Activated T-helper 2 cell treated with anti-CD3 and anti-CD28 coated beads, Interferon-gamma antibody, Interleukin-2, Interleukin-4, amounts not matched to agents 10 μg/mL and 5 μg/mL and 100 μg/mL, durations not matched to agents 14 hours and 24 hours and 36 hours (primary cell): Measurements from ENCODE around the gene NCKAP5. TPM values are rescaled to one million over a fixed set of nuclear protein-coding genes. Genes with fewer than 3 reads are reported as not detected.

Source experiments
- DNase-seq: peaks from one replicate; pipeline ENCODE4 v3.0.0; 2021; ENCODE audit warnings: low spot score
- H3K27ac Mint-ChIP-seq: one replicate; pipeline ENCODE4 v1.8.0; 2021; ENCODE audit warnings: mixed read lengths
- H3K27me3 Mint-ChIP-seq: one replicate; pipeline ENCODE4 v1.8.0; 2021; ENCODE audit warnings: low read depth, mixed read lengths
- H3K36me3 Mint-ChIP-seq: one replicate; pipeline ENCODE4 v1.8.0; 2021; ENCODE audit warnings: low read depth, mixed read lengths
- H3K4me1 Mint-ChIP-seq: one replicate; pipeline ENCODE4 v1.8.0; 2021; ENCODE audit warnings: low read depth, mixed read lengths
- H3K4me3 Mint-ChIP-seq: one replicate; pipeline ENCODE4 v1.8.0; 2021; ENCODE audit warnings: low read depth, mild to moderate bottlenecking, moderate library complexity, mixed read lengths
- H3K9me3 Mint-ChIP-seq: one replicate; pipeline ENCODE4 v1.8.0; 2021; ENCODE audit warnings: mixed read lengths
- intact Hi-C: fragments of 100-400 bp; cut with micrococcal nuclease; formaldehyde crosslinking; loops from one replicate; pipeline ENCODE4 v1.15.1; 2023
- total RNA-seq: library from RNA; stranded (reverse); gene quantifications from 2 replicates; pipeline ENCODE4 v1.2.3, GENCODE V29; 2022

NCKAP5 gene
- total RNA-seq, 1 donor from 2014 or later = not detected

DNA sequence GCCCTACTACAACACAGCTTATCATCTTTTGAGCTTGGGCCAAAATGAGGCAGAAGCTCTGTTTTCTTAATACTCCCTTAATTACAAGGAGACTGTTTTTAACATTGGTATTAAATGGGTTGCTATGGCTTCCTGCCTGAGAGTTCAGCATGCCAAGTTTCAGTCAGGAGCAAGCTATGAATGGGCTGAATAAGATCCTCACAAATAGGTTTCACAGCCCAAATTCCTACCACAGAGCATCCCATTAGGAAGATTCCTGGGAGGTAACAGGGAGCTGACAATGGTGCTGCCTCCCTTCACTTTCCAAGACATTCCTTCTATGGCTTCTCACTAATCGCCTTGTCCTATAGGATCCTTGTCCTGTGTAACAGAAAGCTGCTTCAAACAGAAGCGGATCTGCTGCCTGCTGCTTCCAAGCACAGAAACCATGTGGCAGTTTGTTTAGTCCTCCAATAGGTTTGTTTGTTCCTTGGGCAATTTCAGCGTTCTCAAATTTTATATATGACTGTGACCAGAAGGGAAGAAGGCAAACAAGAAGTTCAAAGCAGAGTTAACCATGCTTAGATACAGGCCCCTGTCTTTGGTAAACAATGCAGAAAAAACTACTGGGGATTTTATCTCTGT is 70.9 kb downstream of the NCKAP5 start:
- intact Hi-C loops = no loop called here
- Mint-ChIP-seq H3K36me3 (no peaks in the 10 kb centered on the region), H3K9me3 (no peaks in the 10 kb centered on the region), H3K27ac (no peak overlapping the region), H3K4me1 (no peaks in the 10 kb centered on the region), H3K27me3 (no peaks in the 10 kb centered on the region), H3K4me3 (no peak overlapping the region)
- DNase-seq = no peak

DNA sequence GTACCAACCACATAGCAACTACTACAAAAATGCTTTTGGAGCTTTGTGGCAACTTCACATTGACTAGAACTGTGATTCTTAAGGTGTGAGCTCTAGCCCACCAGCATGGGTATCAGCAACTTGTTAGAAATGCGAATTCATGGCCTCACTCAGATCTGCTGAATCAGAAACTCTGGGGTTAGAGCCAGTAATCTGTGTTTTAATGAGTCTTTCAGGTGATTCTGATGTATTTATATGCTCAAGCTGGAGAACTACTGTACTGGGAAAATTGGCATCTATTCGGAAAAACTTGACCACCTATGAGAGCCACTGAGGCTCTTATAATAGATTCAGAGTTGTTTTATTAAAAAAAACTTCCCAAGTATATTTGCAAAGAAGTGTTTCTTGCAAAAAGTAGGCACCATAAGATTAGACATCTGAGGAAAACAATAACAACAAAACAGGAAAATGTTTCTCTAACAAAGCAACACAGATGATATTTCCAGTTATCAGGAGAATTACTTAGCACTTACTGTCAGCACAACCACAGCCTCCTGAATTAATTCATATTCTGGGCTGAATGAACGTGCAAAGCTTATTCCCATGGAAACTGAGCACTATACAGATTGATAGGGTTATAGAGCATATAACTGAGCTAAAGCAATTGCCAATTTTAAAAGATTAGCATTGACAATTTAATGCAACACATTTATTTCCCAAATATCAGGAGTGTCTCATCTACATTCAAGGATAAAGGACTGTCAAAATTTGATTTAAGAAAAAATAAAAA is 71.6 kb downstream of the NCKAP5 start:
- Mint-ChIP-seq H3K27me3 (no peaks in the 10 kb centered on the region), H3K4me1 (no peaks in the 10 kb centered on the region), H3K9me3 (no peaks in the 10 kb centered on the region), H3K27ac (no peak overlapping the region), H3K4me3 (no peak overlapping the region), H3K36me3 (no peaks in the 10 kb centered on the region)
- DNase-seq = no peak
- intact Hi-C loops = no loop called here

DNA sequence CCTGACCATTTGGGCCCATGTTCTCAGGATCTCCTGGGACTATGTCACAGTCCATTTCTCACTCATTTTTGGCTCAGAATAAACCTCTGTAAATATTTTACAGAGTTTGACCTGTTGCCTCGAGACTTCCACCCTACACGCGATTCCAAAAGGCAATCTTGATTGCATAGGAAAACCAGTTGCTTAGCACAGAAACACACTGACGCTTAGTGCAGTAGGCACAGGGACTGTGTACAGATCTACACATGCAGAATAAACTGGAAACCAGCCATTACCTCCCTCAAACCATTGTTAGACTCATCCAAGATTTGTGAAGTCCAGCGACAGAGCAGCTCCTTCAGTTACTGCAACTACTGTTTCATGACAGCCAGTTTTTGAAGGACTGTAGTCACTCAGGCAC is 73.0 kb downstream of the NCKAP5 start:
- H3K36me3 Mint-ChIP-seq = no peaks in the 10 kb centered on the region
- intact Hi-C loops = no loop called here
- H3K4me3 Mint-ChIP-seq = no peak overlapping the region
- no peak for DNase-seq
- H3K9me3 Mint-ChIP-seq = no peaks in the 10 kb centered on the region
- H3K27me3 Mint-ChIP-seq = no peaks in the 10 kb centered on the region
- H3K27ac Mint-ChIP-seq = no peak overlapping the region
- no peaks in the 10 kb centered on the region for H3K4me1 Mint-ChIP-seq

DNA sequence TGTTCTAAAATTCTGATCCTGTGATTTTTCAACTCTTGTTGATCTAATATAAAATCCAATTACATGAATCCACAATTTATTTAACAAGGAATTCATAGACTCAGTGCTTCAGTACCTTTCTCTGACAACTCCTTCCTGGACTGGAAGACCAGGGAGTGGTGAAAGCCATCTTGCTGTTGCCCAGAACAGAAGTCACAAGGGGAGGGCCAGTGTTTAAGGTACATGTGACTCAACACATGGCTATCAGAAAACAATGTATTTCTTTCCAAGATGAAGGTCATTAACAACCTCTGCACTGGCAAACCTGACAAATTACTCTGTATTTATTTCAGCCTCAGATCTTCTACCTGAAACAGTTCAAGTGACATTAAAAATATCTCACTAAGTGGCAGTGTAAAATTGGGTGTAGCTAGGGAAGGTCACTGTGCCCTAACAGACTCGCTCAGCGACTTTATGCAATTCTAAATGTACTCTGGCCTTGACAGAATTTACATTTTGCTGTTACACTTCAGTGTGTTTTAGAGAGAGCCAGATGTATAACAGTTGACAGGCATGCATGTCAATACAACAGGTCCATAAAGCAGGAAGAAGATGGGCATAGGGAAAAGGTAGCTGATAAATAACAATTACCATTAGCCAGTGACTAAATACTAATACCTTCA is 75.4 kb downstream of the NCKAP5 start:
- Mint-ChIP-seq H3K4me1 (no peaks in the 10 kb centered on the region), H3K9me3 (no peaks in the 10 kb centered on the region), H3K4me3 (no peak overlapping the region), H3K27ac (no peak overlapping the region), H3K27me3 (no peaks in the 10 kb centered on the region), H3K36me3 (no peaks in the 10 kb centered on the region)
- no peak for DNase-seq
- intact Hi-C loops = no loop called here

DNA sequence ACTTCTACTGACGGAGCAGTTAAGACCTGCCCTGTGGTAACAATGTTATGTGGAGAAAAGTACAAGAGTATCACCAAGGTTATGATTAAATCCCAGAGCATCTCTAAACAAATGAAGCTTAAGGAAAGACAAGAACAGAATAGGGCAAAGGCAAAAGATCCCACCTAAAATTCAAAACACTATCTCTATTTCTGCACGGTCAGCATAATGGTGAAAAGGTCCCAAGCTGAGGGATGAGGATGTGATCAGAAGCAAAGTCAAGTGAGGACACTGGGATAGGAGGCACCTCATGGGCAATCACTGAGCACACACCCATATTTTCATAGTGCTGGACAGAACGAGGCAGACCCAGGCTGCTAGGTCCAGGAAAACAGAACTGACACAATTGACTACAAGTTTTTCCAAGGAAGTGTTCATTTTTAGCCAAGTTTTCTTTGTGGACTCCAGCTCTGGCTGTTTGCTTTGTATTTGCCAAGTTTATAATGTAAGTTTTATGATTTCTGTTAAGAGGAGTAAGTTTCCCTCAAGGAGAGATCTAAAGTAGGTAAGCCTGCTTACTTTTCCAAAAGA is 77.8 kb downstream of the NCKAP5 start:
- H3K27me3 Mint-ChIP-seq = no peaks in the 10 kb centered on the region
- H3K4me3 Mint-ChIP-seq = no peak overlapping the region
- intact Hi-C loops = no loop called here
- H3K27ac Mint-ChIP-seq = no peak overlapping the region
- no peaks in the 10 kb centered on the region for H3K36me3 Mint-ChIP-seq
- no peaks in the 10 kb centered on the region for H3K9me3 Mint-ChIP-seq
- no peaks in the 10 kb centered on the region for H3K4me1 Mint-ChIP-seq
- DNase-seq = no peak

DNA sequence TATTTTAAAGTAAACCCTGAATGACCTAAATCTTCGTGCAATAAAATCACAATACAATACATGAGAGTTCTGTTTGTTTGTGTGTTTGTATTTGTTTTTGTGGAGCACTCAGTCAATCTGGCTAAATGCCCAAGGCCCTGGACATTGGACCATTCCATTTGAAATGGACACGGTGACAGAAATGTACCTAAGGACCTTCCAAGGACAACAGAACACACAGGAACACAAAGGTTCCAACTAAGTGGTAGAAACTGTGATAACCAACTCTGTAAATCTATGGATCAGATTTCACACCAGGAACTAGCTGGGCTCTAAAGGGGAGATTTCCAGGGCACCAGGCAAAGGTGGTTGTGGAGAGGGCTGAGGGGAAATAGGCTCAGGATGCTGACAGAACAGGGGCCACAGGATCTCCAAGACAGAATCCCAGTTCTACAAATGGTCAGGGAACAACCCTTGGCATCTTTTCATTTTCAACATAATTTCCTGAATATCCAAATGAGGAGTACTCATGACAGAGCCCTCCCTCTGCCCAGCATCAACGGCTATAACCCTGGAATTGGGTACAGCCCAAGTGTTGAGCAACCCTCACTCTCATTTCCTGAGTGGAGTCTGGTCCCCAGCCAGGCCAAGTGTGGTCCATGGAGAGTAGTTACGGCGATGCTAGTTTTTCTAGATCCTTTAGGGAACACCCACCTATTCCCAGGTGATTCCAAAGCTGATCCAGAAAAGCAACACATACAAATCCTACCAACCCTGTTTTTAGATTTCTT is 78.4 kb downstream of the NCKAP5 start:
- intact Hi-C loops = no loop called here
- H3K27me3 Mint-ChIP-seq = no peaks in the 10 kb centered on the region

DNA sequence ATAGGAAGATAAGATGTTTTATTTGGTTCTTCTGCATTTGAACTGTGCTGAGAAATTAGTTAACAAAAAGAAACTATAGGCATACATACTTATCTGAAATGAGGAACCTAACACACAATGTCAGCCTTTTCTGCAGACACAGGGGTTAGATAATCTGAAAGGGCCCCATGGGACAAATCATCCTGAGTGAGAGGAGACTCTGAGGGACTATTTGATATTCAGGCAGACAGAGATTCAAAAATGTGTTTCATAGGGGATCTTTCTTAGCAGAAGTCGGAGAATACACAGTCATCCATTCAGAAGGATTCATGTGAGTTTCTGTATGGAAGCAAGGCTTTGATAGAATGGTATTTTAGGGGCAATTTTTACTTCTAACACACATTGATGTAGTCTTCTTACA is 79.1 kb downstream of the NCKAP5 start:
- H3K27me3 Mint-ChIP-seq = no peaks in the 10 kb centered on the region
- no peak overlapping the region for H3K4me3 Mint-ChIP-seq
- intact Hi-C loops = no loop called here
- no peaks in the 10 kb centered on the region for H3K9me3 Mint-ChIP-seq
- H3K36me3 Mint-ChIP-seq = no peaks in the 10 kb centered on the region
- no peak overlapping the region for H3K27ac Mint-ChIP-seq
- H3K4me1 Mint-ChIP-seq = no peaks in the 10 kb centered on the region
- DNase-seq = no peak

More for the DNA sequence above, 78.4 kb downstream of the NCKAP5 start:
- Mint-ChIP-seq H3K9me3 (no peaks in the 10 kb centered on the region), H3K36me3 (no peaks in the 10 kb centered on the region), H3K4me1 (no peaks in the 10 kb centered on the region), H3K4me3 (no peak overlapping the region), H3K27ac (no peak overlapping the region)
- DNase-seq = no peak

DNA sequence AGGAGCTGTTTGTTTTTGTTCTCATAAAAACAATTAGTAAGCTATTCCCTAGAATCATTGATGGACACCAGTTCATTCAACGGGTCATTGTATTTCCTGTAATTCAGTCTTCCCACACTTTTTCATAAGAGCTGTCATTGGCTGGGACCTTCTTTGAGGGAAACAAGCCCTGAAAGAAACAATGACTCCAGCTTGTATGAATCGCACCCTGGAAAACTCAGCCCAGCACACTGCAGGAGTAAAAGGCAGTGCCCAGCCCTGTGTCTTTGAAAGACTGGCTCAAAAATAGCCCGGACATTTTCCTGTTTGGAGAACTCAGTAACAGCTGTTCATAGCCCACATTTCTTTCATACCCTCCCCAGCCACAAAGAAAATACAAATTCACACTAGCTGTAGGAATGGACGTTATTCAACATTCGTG is 81.5 kb downstream of the NCKAP5 start:
- no peak overlapping the region for H3K27ac Mint-ChIP-seq

DNA sequence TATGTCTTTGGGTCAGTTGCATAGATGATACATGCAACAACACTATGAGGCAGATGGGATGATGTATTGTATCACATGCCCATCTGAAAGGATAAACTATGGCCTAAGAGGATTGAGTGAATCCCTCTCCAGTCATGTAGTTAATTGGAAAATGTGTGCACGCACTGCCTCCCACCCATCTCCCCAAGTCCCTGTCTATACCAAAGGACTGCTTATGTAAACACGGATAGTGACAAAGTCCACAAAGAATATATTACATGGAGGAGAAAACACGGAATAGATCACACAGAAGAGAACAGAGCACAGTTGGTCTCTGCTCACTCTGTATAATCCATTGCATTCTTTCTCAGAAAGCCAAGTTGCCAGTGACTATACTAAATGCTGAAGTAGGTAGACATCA is 82.4 kb downstream of the NCKAP5 start:
- Mint-ChIP-seq H3K4me3 (no peak overlapping the region), H3K27ac (no peak overlapping the region), H3K4me1 (no peaks in the 10 kb centered on the region), H3K9me3 (no peaks in the 10 kb centered on the region), H3K36me3 (no peaks in the 10 kb centered on the region), H3K27me3 (no peaks in the 10 kb centered on the region)
- intact Hi-C loops = no loop called here
- no peak for DNase-seq

More for the DNA sequence above, 81.5 kb downstream of the NCKAP5 start:
- no peaks in the 10 kb centered on the region for H3K9me3 Mint-ChIP-seq
- H3K4me3 Mint-ChIP-seq = no peak overlapping the region
- DNase-seq = no peak
- no peaks in the 10 kb centered on the region for H3K4me1 Mint-ChIP-seq
- intact Hi-C loops = no loop called here
- H3K36me3 Mint-ChIP-seq = no peaks in the 10 kb centered on the region
- no peaks in the 10 kb centered on the region for H3K27me3 Mint-ChIP-seq

DNA sequence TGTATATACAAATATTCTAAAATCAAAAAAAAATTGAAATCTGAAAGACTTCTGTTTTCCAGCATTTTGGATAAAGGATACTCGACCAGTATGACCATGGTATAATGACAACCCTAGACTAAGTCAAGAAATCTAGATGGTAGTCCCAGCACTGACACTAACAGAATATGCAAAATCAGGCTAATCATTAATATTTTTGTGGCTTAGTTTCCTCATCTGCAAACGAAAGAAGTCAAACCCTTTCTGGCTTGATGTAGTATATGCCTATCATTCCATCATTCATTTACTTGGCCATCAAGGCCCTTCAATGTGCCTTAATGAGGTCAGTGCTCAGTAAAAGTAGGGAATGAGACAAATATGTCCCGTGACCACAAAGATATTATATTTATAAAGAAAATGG is 83.5 kb downstream of the NCKAP5 start:
- no peaks in the 10 kb centered on the region for H3K36me3 Mint-ChIP-seq
- intact Hi-C loops = no loop called here
- no peak for DNase-seq
- H3K27ac Mint-ChIP-seq = no peak overlapping the region
- no peak overlapping the region for H3K4me3 Mint-ChIP-seq
- H3K4me1 Mint-ChIP-seq = no peaks in the 10 kb centered on the region
- H3K9me3 Mint-ChIP-seq = no peaks in the 10 kb centered on the region
- no peaks in the 10 kb centered on the region for H3K27me3 Mint-ChIP-seq

DNA sequence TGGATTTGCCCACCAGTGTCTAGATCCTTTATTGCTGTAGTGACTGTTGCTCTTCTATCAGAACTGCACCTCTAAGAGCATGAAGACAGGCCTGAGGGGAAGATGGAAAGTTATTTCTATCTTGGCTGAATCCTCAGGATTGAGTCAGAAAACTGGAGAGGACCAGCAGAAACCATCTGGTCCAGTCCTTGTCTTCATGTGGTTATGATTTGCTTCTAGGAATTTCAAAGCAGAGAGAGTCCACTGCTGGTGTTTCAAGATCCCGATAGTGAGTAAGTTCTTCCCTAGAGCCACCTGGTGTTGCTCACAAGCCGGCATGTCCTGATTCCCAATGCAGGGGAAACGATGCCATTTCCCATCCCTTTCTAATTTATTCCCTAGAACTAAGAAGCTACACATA is 84.2 kb downstream of the NCKAP5 start:
- Mint-ChIP-seq H3K4me3 (no peak overlapping the region), H3K36me3 (no peaks in the 10 kb centered on the region), H3K27me3 (no peaks in the 10 kb centered on the region)

DNA sequence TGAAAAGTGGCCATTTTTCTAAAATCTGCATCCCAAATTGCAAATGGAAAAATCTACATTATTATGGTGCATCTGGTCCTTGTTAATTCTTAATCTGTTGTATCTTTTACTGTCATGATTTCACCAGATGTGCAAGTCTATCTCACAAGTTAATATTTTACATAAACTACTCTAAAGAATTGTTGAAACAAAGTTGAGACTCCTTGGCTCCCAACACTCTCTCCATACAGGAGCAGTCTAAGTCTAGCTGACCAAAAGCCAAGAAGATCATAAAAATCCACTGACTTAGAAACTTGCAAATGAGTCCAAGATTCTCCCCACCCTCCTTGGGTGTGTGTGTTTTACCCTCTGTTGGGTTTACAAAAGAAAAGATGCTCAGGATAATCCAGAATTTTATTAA is 85.1 kb downstream of the NCKAP5 start:
- Mint-ChIP-seq H3K36me3 (no peaks in the 10 kb centered on the region), H3K9me3 (no peaks in the 10 kb centered on the region), H3K27ac (no peak overlapping the region), H3K4me3 (no peak overlapping the region), H3K4me1 (no peaks in the 10 kb centered on the region), H3K27me3 (no peaks in the 10 kb centered on the region)
- intact Hi-C loops = no loop called here
- no peak for DNase-seq

More for the DNA sequence above, 84.2 kb downstream of the NCKAP5 start:
- Mint-ChIP-seq H3K27ac (no peak overlapping the region), H3K9me3 (no peaks in the 10 kb centered on the region), H3K4me1 (no peaks in the 10 kb centered on the region)
- intact Hi-C loops = no loop called here
- no peak for DNase-seq
